GM12872 (cell line): Measurements from ENCODE around the gene CCDC167.

Source experiments
- CTCF ChIP-seq: IDR thresholded peaks from 3 replicates; pipeline ENCODE4 v1.5.1; 2011; ENCODE audit warnings: low read depth, mild to moderate bottlenecking, low read length, moderate library complexity; ENCODE audit not compliant: insufficient read depth

The CCDC167 gene

GRCh38 chr6:37499433-37500293 lies at the start of gene CCDC167:
CCDC167 (minus strand) TSS chr6:37499893; CDS start chr6:37499863, 30 bp downstream.
- TF ChIP-seq CTCF, result no peak

GRCh38 chr6:37549154-37549553 lies 49.5 kb upstream of the CCDC167 start:
- TF ChIP-seq CTCF, result no peak

- no peak for TF ChIP-seq CTCF
Measured at GRCh38 chr6:37548067-37548674, 48.5 kb upstream of the CCDC167 start.

GRCh38 chr6:37547564-37548061 lies 47.9 kb upstream of the CCDC167 start:
- TF ChIP-seq CTCF, result no peak

GRCh38 chr6:37546141-37546871 lies 46.6 kb upstream of the CCDC167 start:
- TF ChIP-seq CTCF, result 0 out of 3 replicates have a peak, but pooled peaks have one; percentile 4

GRCh38 chr6:37544530-37544929 lies 44.8 kb upstream of the CCDC167 start:
- TF ChIP-seq CTCF, result no peak

- TF ChIP-seq CTCF, result no peak
Measured at GRCh38 chr6:37543361-37543760, 43.7 kb upstream of the CCDC167 start.
